Lower leg skin (tissue), 4 donors: ENCODE measurements around the gene TOMM7. TPM values are rescaled to one million over a fixed set of nuclear protein-coding genes. Genes with fewer than 3 reads are reported as not detected.

Experiments
- DNase-seq, 2 donors: peaks; one replicate each; pipeline ENCODE4 v3.0.0-alpha.2; 2019; ENCODE audit warnings: low spot score in 2 of 2
- H3K4me3 ChIP-seq: fragments of 200-600 bp; sonication (generic); 2 replicates; pipeline ENCODE4 v1.5.1; 2017; ENCODE audit warnings: mild to moderate bottlenecking, low read depth; ENCODE audit not compliant: poor library complexity, severe bottlenecking
- POLR2A ChIP-seq, 2 donors: fragments of 450-650 bp; IDR thresholded peaks; one replicate each; pipeline ENCODE4 v1.6.1; 2016 to 2017; ENCODE audit warnings: antibody characterized with exemption in 2 of 2, mild to moderate bottlenecking in 1 of 2, moderate library complexity in 1 of 2
- WGBS, 2 donors: methylation state at CpG; one replicate each; pipeline ENCODE4 v1.1.5; 2018; 5-methylcytosine and 5-hydroxymethylcytosine counted together
- intact Hi-C: fragments of 100-400 bp; cut with DNase I; formaldehyde crosslinking; loops from one replicate; pipeline ENCODE4 v1.15.0; 2023; ENCODE audit warnings: low total_unique reads
- total RNA-seq, 4 donors: library from RNA; depleted of rRNA; stranded (reverse); fragments of >200 nt; gene quantifications; one replicate each; pipeline ENCODE4 v1.1.0, GENCODE V29; 2016
- TF ChIP-seq, protein P1 (sequence below), 3 donors: fragments of 450-650 bp; IDR thresholded peaks; one replicate each; pipeline ENCODE4 v1.5.1; 2016; ENCODE audit warnings: antibody characterized with exemption in 3 of 3, mild to moderate bottlenecking in 3 of 3, moderate library complexity in 2 of 3

The TOMM7 gene
- total RNA-seq, result 100 to 1,000 TPM; 144 to 360 (median 193) TPM

DNA sequence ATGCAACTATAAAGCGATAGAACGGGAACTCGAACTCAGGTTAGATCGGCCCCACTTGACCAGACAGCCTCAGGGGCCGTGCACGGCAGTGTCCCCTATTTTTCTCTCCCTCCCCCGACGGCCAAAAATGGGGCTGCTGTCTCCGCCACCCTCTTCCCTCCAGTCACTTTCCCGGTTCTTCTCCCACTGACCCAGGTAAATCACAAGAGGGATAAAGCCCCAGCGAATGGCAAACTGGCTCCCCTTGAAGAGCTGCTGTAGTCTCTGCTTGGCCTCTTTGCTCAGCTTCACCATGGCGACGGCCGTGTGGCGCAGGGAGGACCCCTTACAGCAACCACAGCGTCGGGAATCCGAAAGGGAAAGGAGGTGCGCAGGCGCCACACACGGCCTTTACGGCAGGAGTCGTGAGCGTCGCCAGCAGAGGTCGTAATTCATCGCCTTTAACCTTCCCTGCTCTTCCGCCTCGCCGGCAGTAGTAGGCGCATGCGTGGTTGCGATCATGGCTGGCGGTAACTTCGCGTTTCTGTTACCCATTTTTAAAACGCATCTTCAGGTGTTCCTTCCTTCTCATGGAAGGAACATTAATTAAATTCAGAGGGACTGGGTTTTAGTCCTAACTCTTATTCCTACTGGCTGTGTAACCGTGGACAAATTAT lies at the start of gene TOMM7:
Gene TOMM7, minus strand, starts transcription at position 364 of the 656 bp plus-strand sequence. Its CDS starts 70 bp downstream, at position 294.
- intact Hi-C loops, result no loop called here
- 0 to 1% methylated on average over 38 of the region's 38 CpGs for WGBS, 2 donors
- DNase-seq, result peak; percentile 81 to 97
- TF ChIP-seq POLR2A (IDR thresholded peaks at IDR 0.05), result no peak
- TF ChIP-seq, protein P1, sequence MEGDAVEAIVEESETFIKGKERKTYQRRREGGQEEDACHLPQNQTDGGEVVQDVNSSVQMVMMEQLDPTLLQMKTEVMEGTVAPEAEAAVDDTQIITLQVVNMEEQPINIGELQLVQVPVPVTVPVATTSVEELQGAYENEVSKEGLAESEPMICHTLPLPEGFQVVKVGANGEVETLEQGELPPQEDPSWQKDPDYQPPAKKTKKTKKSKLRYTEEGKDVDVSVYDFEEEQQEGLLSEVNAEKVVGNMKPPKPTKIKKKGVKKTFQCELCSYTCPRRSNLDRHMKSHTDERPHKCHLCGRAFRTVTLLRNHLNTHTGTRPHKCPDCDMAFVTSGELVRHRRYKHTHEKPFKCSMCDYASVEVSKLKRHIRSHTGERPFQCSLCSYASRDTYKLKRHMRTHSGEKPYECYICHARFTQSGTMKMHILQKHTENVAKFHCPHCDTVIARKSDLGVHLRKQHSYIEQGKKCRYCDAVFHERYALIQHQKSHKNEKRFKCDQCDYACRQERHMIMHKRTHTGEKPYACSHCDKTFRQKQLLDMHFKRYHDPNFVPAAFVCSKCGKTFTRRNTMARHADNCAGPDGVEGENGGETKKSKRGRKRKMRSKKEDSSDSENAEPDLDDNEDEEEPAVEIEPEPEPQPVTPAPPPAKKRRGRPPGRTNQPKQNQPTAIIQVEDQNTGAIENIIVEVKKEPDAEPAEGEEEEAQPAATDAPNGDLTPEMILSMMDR (IDR thresholded peaks at IDR 0.05), result peak in 1 of 3 donors; percentile 40
- peak within 1 kb of the TSS; percentile 91 for H3K4me3 ChIP-seq

DNA sequence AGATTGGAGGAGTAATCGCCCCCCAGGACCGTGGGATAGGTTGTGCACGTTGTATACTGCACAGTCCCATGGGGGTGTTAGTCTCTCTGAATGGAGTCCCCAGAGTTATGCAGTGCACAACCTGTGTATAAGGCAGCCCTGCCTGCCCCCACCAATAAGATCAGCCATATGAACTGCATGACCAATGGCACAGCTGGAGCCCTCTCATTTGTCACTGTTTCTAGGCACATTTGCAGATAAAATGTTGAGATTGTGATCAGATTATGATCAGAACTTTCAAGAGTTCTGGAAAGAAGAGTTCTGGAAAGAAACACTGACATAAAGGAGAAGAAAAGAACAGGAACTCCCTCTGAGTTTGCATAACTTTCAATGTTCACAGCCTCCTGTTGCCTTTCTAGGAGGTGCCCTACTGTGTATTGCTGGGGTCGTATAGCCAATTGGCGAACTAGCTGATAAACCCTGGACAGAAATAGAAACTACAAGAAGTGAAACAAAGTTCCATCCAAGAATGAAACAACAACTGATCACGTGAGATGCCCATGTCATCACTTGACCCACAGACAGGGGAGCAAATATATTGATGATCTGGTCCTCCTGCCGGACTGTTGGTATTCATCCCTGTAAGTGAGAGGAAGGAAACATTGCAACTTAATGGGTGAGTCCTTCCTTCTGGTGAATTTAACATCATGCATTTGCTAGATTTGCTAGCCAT lies 49.6 kb upstream of the TOMM7 start:
- 66 to 73% methylated on average over 7 of the region's 7 CpGs for WGBS, 2 donors
- TF ChIP-seq POLR2A (IDR thresholded peaks at IDR 0.05), result no peak
- TF ChIP-seq, protein P1 (IDR thresholded peaks at IDR 0.05), result no peak
- H3K4me3 ChIP-seq, result no peak overlapping the region
- DNase-seq, result no peak
- intact Hi-C loops, result no loop called here

DNA sequence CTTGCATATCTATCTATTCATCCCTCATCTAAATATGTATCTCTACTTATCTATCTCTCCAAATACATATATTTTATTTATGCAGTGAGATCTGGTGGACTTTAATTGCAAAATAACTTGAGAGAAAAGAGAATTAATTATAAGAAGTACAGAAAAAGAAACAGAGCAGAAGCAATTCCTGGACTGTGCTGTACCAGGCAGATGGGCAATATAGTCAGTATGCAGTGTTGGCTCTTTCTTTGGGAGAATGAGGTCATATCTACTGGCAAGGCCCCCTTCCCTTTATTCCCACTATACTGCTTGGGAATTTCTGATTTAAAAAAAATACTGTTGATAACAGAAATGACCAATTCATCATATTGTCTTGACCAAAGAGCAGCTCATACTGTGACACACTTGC lies 49.0 kb upstream of the TOMM7 start:
- intact Hi-C loops, result no loop called here
- no peak for DNase-seq

DNA sequence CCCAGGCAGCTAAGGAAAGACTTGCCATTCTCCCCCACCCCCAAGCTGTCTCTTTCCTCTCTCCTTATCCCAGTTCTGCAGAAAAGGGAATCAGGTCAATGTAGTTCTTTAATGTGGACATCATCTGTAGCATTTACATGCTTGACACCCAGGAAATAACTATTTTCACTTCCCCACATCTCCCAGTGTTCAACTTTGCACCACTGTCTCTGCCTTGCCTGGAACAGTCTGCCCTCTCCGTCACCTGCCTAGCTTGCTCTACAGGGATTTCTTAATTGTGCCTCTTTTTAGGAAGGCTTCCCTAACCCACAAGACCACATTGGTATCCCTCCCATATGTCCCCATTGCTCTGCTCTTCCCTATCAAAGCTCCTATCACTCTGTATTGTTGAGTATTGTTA lies 45.9 kb upstream of the TOMM7 start:
- TF ChIP-seq, protein P1 (IDR thresholded peaks at IDR 0.05), result no peak
- no peak for TF ChIP-seq POLR2A (IDR thresholded peaks at IDR 0.05)
- no peak overlapping the region for H3K4me3 ChIP-seq
- no peak for DNase-seq
- WGBS, 2 donors, result 92 to 94% methylated on average over 1 of the region's 1 CpG
- intact Hi-C loops, result no loop called here

More for the DNA sequence above, 49.0 kb upstream of the TOMM7 start:
- TF ChIP-seq POLR2A (IDR thresholded peaks at IDR 0.05), result no peak
- TF ChIP-seq, protein P1 (IDR thresholded peaks at IDR 0.05), result no peak
- no peak overlapping the region for H3K4me3 ChIP-seq

DNA sequence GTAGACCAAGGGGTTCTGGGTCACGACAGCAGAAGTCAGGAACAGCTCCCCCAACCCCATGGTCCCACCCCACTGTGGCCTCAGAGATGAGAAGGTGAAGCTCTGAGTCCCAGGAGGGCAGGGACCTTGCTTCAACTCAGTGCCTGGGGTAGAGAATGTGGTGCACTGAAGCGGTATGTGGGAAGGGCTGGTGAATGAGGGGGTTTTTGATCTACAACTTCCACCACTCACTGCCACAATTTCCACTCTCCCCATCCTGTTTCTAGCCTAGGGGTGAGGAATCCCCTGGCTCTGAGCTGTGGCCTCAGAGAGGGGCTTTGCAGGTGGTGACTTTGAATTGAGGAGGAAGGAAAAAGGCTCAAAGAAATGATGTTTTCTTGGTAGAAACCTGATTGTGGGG lies 44.9 kb upstream of the TOMM7 start:
- H3K4me3 ChIP-seq, result no peak overlapping the region
- WGBS, 2 donors, result 50 to 66% methylated on average over 2 of the region's 2 CpGs
- TF ChIP-seq, protein P1 (IDR thresholded peaks at IDR 0.05), result no peak
- no peak for TF ChIP-seq POLR2A (IDR thresholded peaks at IDR 0.05)
- no peak for DNase-seq
- intact Hi-C loops, result no loop called here
